ENCODE results near the gene SYNDIG1.

Gene SYNDIG1

GRCh38 chr20:24657196-24657595 lies 187.8 kb downstream of the SYNDIG1 start:
- TF ChIP-seq, protein P1, sequence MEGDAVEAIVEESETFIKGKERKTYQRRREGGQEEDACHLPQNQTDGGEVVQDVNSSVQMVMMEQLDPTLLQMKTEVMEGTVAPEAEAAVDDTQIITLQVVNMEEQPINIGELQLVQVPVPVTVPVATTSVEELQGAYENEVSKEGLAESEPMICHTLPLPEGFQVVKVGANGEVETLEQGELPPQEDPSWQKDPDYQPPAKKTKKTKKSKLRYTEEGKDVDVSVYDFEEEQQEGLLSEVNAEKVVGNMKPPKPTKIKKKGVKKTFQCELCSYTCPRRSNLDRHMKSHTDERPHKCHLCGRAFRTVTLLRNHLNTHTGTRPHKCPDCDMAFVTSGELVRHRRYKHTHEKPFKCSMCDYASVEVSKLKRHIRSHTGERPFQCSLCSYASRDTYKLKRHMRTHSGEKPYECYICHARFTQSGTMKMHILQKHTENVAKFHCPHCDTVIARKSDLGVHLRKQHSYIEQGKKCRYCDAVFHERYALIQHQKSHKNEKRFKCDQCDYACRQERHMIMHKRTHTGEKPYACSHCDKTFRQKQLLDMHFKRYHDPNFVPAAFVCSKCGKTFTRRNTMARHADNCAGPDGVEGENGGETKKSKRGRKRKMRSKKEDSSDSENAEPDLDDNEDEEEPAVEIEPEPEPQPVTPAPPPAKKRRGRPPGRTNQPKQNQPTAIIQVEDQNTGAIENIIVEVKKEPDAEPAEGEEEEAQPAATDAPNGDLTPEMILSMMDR (IDR thresholded peaks at IDR 0.05; ENCODE audit: low read depth, low read length, missing control alignments), result no peak
- DNase-seq (ENCODE audit: low read depth), result no peak
- H3K4me3 ChIP-seq (ENCODE audit: low read depth, low read length), result no peak overlapping the region

DNA sequence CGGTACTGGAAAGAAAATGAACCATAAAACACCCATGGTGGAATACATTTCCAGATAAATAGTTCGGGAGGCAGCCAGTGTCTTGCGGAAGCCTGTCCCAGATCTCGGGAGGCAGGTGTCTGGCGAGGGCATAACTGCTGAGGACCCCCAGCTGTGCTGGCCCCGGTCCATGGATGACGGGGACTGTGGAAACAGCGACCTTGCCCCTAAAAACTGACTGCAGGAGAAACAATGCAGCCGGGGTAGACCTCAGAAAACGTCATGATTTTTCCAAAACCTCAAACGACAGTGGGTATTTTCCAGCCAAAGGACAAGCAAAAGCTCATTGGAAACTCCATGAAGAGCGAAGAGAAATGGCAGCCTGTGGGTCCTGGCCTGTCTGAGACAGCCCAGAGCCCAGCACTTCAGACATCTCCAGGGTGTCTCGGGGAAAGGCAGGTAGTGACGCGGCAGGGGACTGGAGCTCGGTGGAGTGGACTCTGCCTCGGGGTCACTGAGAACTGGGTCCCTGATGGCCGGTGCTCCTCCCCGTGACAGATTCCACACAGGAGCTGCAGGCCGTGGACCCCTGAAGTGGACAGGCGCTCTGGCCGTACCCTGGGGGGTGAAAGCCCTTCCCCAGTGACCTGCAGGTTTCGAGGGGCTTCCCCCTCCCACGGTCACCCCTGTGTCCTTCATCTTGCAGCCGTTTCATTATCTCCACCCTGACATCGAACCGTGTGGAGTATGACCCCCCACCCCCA lies 188.6 kb downstream of the SYNDIG1 start:
- TF ChIP-seq, protein P1 (IDR thresholded peaks at IDR 0.05; ENCODE audit: low read depth, low read length, missing control alignments), result no peak
- no peak overlapping the region for H3K4me3 ChIP-seq (ENCODE audit: low read depth, low read length)
- DNase-seq (ENCODE audit: low read depth), result no peak

- TF ChIP-seq, protein P1 (IDR thresholded peaks at IDR 0.05; ENCODE audit: low read depth, low read length, missing control alignments), result no peak
- no peak for DNase-seq (ENCODE audit: low read depth)
- no peak overlapping the region for H3K4me3 ChIP-seq (ENCODE audit: low read depth, low read length)
Measured at GRCh38 chr20:24658920-24659660, 189.7 kb downstream of the SYNDIG1 start.

DNA sequence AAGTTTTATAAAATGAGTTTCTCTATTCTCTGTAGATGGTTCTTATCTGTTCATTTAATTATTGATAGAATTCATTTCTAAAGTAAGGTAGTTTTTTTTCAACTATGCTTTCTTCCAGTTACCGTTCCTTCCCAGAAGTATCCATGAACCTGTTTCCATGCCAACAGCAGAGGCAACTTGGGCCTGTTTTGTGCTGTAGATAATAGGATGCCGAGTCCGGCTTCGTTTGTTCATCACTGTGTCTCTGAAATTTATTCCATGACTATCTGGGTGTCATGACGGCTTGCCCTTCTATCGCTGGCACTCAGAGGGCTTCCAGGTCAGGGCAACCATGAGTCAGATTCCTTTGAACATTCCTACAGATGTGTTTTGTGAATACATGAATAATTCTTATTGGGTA lies 190.4 kb downstream of the SYNDIG1 start:
- no peak overlapping the region for H3K4me3 ChIP-seq (ENCODE audit: low read depth, low read length)
- TF ChIP-seq, protein P1 (IDR thresholded peaks at IDR 0.05; ENCODE audit: low read depth, low read length, missing control alignments), result no peak
- no peak for DNase-seq (ENCODE audit: low read depth)

GRCh38 chr20:24660651-24661050 lies 191.2 kb downstream of the SYNDIG1 start:
- no peak for DNase-seq (ENCODE audit: low read depth)
- no peak overlapping the region for H3K4me3 ChIP-seq (ENCODE audit: low read depth, low read length)
- TF ChIP-seq, protein P1 (IDR thresholded peaks at IDR 0.05; ENCODE audit: low read depth, low read length, missing control alignments), result no peak

DNA sequence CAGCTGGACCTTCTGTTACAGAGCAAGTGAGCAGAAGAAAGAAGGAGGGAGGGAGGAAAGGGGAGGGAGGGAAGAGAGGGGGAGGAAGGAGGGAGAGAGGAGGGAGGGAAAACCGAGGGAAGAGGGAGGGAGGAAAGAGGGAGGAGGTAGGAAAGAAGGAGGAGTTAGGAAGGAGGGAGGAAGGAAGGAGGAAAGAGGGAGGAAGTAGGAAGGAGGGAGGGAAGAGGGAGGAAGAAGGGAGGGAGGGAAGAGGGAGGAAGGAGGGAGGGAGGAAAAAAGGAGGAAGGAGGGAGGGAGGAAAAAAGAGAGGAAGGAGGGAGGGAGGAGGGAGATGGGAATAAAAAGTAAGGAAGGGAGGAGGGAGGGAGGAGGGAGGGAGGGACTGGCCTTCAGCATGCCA lies 191.8 kb downstream of the SYNDIG1 start:
- TF ChIP-seq, protein P1 (IDR thresholded peaks at IDR 0.05; ENCODE audit: low read depth, low read length, missing control alignments), result no peak
- DNase-seq (ENCODE audit: low read depth), result no peak
- no peak overlapping the region for H3K4me3 ChIP-seq (ENCODE audit: low read depth, low read length)
